ENCODE data around the gene ZNF837. TPM values are rescaled to one million over a fixed set of nuclear protein-coding genes. Genes with fewer than 3 reads are reported as not detected.

The ZNF837 gene
- total RNA-seq, 4 donors from 2014 or later, result 2.4 to 6.7 (median 3.3) TPM

- DNase-seq, result no peak
- peaks cover 13 to 47% (median 14%) of the 10 kb centered on the region in 3 donors for H3K4me1 ChIP-seq
- H3K9me3 ChIP-seq, result no peaks in the 10 kb centered on the region
- no peak for TF ChIP-seq POLR2A (IDR thresholded peaks at IDR 0.05)
- no peak for TF ChIP-seq CTCF (IDR thresholded peaks at IDR 0.05)
- peaks cover 0 to 12% (median 0%) of the 10 kb centered on the region in 4 donors for H3K27me3 ChIP-seq
- WGBS, 2 donors, result 39 to 47% methylated on average over 15 to 23 of the region's 23 CpGs
- H3K36me3 ChIP-seq, result no peaks in the 10 kb centered on the region
- intact Hi-C loops (cut with DNase I), result no loop called here
- H3K4me3 ChIP-seq, result peak overlapping the region; percentile 48 to 76 (median 66)
- peak overlapping the region in 3 of 4 donors; percentile 62 to 89 (median 85) for H3K27ac ChIP-seq
Observed at GRCh38 chr19:58401840-58402421, 21.1 kb upstream of the ZNF837 start.

GRCh38 chr19:58400916-58401839 lies 20.3 kb upstream of the ZNF837 start:
- peaks cover 0 to 19% (median 0%) of the 10 kb centered on the region in 4 donors for H3K27me3 ChIP-seq
- intact Hi-C loops (cut with DNase I), result no loop called here
- WGBS, 2 donors, result 1 to 4% methylated on average over 24 to 27 of the region's 80 CpGs
- no peaks in the 10 kb centered on the region for H3K36me3 ChIP-seq
- no peaks in the 10 kb centered on the region for H3K9me3 ChIP-seq
- peaks cover 17 to 49% (median 19%) of the 10 kb centered on the region in 3 donors for H3K4me1 ChIP-seq
- peak overlapping the region; percentile 52 to 89 (median 74) for H3K27ac ChIP-seq
- peak overlapping the region; percentile 48 to 76 (median 66) for H3K4me3 ChIP-seq
- peak; percentile 98 for DNase-seq
- no peak for TF ChIP-seq CTCF (IDR thresholded peaks at IDR 0.05)
- TF ChIP-seq POLR2A (IDR thresholded peaks at IDR 0.05), result peak in 3 of 4 donors; percentile 29 to 81 (median 66)

- TF ChIP-seq POLR2A (IDR thresholded peaks at IDR 0.05), result no peak
- no peak for TF ChIP-seq CTCF (IDR thresholded peaks at IDR 0.05)
- Histone ChIP-seq H3K36me3 (no peaks in the 10 kb centered on the region), H3K4me3 (peak overlapping the region; percentile 26 to 76 (median 66)), H3K4me1 (peaks cover 22 to 56% (median 24%) of the 10 kb centered on the region in 3 donors), H3K9me3 (no peaks in the 10 kb centered on the region), H3K27me3 (peaks cover 0 to 26% (median 0%) of the 10 kb centered on the region in 4 donors), H3K27ac (peak overlapping the region in 2 of 4 donors; percentile 73 to 89)
- intact Hi-C loops (cut with DNase I), result no loop called here
- no peak for DNase-seq
- 52 to 54% methylated on average over 17 of the region's 18 CpGs for WGBS, 2 donors
Observed at GRCh38 chr19:58400316-58400915, 19.6 kb upstream of the ZNF837 start.

- intact Hi-C loops (cut with DNase I), result no loop called here
- WGBS, 2 donors, result 100% methylated on average over 2 to 3 of the region's 3 CpGs
- DNase-seq, result no peak
Observed at GRCh38 chr19:58399903-58400302, 19.1 kb upstream of the ZNF837 start.

More at GRCh38 chr19:58399903-58400302, 19.1 kb upstream of the ZNF837 start:
- Histone ChIP-seq H3K9me3 (no peaks in the 10 kb centered on the region), H3K36me3 (peaks cover 0 to 4% (median under 1%) of the 10 kb centered on the region in 3 donors), H3K27me3 (peaks cover 0 to 28% (median 0%) of the 10 kb centered on the region in 4 donors), H3K4me1 (peaks cover 25 to 62% (median 29%) of the 10 kb centered on the region in 3 donors), H3K4me3 (no peak overlapping the region), H3K27ac (no peak overlapping the region)
- no peak for TF ChIP-seq CTCF (IDR thresholded peaks at IDR 0.05)
- TF ChIP-seq POLR2A (IDR thresholded peaks at IDR 0.05), result no peak
